HL-60 (cell line): ENCODE measurements around the gene TET2.

Experiments used
- DNase-seq, 2 experiments: peaks; one replicate each; pipeline ENCODE4 v3.0.0-alpha.2; 2010 to 2020; ENCODE audit warnings: low read depth in 1 of 2, low spot score in 1 of 2
- H3K27ac ChIP-seq: fragments of 250-450 bp; sonication (Bioruptor Pico); replicated peaks from 2 replicates; pipeline ENCODE4 v1.5.1; 2020; ENCODE audit warnings: mild to moderate bottlenecking, moderate library complexity
- H3K27me3 ChIP-seq: fragments of 250-450 bp; sonication (Bioruptor Pico); 2 replicates; pipeline ENCODE4 v1.5.1; 2021; ENCODE audit warnings: mild to moderate bottlenecking, moderate library complexity; ENCODE audit not compliant: insufficient read depth, poor library complexity, severe bottlenecking
- H3K4me3 ChIP-seq: replicated peaks from 2 replicates; pipeline ENCODE4 v1.5.1; 2011; ENCODE audit warnings: mild to moderate bottlenecking, control low read depth, low read length; ENCODE audit not compliant: insufficient read depth
- CTCF ChIP-seq: IDR thresholded peaks from one replicate; pipeline ENCODE4 v1.5.1; 2011; ENCODE audit warnings: low read length, control low read depth, inconsistent platforms; ENCODE audit not compliant: insufficient read depth
- GABPA ChIP-seq: IDR thresholded peaks from 2 replicates; pipeline ENCODE4 v1.6.1; 2012; ENCODE audit warnings: low read depth
- POLR2AphosphoS5 ChIP-seq: IDR thresholded peaks from 2 replicates; pipeline ENCODE4 v1.6.1; 2012; ENCODE audit warnings: low read depth
- REST ChIP-seq: IDR thresholded peaks from 2 replicates; pipeline ENCODE4 v1.6.1; 2012; ENCODE audit warnings: low read depth; ENCODE audit not compliant: insufficient replicate concordance
- SPI1 ChIP-seq: IDR thresholded peaks from 2 replicates; pipeline ENCODE4 v1.6.1; 2012; ENCODE audit warnings: low read depth, mild to moderate bottlenecking, borderline replicate concordance

TET2 gene

GRCh38 chr4:105215609-105216313, 69.1 kb downstream of the TET2 start:
- no peak overlapping the region for H3K27ac ChIP-seq
- DNase-seq = no peak
- TF ChIP-seq CTCF (no peak), SPI1 (no peak)
- no peaks in the 10 kb centered on the region for H3K27me3 ChIP-seq
- no peak overlapping the region for H3K4me3 ChIP-seq

GRCh38 chr4:105225500-105225899, 78.8 kb downstream of the TET2 start:
- no peak overlapping the region for H3K4me3 ChIP-seq
- TF ChIP-seq REST (no peak), POLR2AphosphoS5 (no peak), CTCF (no peak)
- DNase-seq = no peak
- no peak overlapping the region for H3K27ac ChIP-seq
- H3K27me3 ChIP-seq = no peaks in the 10 kb centered on the region

GRCh38 chr4:105227054-105227453, 80.4 kb downstream of the TET2 start:
- no peak overlapping the region for H3K27ac ChIP-seq
- TF ChIP-seq CTCF = no peak
- no peak for TF ChIP-seq POLR2AphosphoS5
- no peak for TF ChIP-seq SPI1
- no peak for TF ChIP-seq GABPA
- no peak for TF ChIP-seq REST
- H3K27me3 ChIP-seq = no peaks in the 10 kb centered on the region
- DNase-seq = no peak
- no peak overlapping the region for H3K4me3 ChIP-seq

- Histone ChIP-seq H3K27me3 (no peaks in the 10 kb centered on the region), H3K4me3 (no peak overlapping the region), H3K27ac (no peak overlapping the region)
- no peak for DNase-seq
- TF ChIP-seq CTCF (no peak), GABPA (no peak)
Measured at GRCh38 chr4:105230287-105230686, 83.6 kb downstream of the TET2 start.
